Brain microvascular endothelial cell (primary cell): ENCODE data around the gene DGKB.

Experiments
- DNase-seq: peaks from one replicate; pipeline ENCODE4 v3.0.0-alpha.2; 2020
- H3K27ac ChIP-seq: fragments of 250-450 bp; sonication (Bioruptor Pico); 2 replicates; pipeline ENCODE4 v1.5.1; 2020; ENCODE audit warnings: mild to moderate bottlenecking, moderate library complexity
- H3K27me3 ChIP-seq: fragments of 250-450 bp; sonication (Bioruptor Pico); replicated peaks from 2 replicates; pipeline ENCODE4 v1.5.1; 2020; ENCODE audit warnings: mild to moderate bottlenecking
- H3K36me3 ChIP-seq: fragments of 250-450 bp; sonication (Bioruptor Pico); replicated peaks from 2 replicates; pipeline ENCODE4 v1.5.1; 2020; ENCODE audit warnings: mild to moderate bottlenecking
- H3K4me3 ChIP-seq: 2 replicates; pipeline ENCODE4 v1.5.1; 2011; ENCODE audit warnings: low read depth, mild to moderate bottlenecking, control low read depth, low read length, moderate library complexity
- in situ Hi-C: cut with HindIII; loops from 2 replicates; pipeline ENCODE4 v1.10.0; 2017; ENCODE audit warnings: low sequenced_read_pairs, low pct_ligation_motif_present
- TF ChIP-seq, protein P1 (sequence below): IDR thresholded peaks from 2 replicates; pipeline ENCODE4 v1.5.1; 2011; ENCODE audit warnings: low read depth, mild to moderate bottlenecking, moderate library complexity, low read length, control low read depth, inconsistent platforms; ENCODE audit errors: missing control alignments

The DGKB gene

DNA sequence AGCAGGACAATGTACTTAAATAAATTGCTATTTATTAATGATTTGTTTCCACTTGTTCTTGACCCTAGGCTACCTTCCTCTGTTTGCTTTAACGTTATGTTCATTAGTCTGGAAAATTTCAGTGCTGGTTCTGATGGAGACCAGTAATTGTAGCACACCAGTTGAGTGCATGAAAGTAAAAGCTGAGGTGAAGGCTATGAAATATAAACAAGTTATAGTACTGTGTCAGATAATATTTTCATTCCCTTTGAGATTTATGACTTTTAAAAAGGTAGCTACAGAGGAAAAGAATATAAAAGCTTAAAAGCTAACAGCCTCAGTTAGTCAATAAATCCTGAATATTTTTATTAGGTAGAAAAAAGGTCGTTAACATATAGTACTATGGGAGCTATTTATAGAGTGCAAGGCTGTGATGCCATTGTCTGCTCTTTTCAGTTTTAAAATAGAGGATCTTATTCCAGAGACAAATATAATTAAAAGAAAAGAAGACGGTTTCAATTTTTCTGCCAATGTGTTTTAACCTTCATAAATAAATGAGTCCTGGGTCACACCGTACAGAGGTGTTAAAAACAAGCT is 561.3 kb downstream of the DGKB start:
- DNase-seq: no peak
- in situ Hi-C loops: no loop called here
- Histone ChIP-seq H3K27ac (no peak overlapping the region), H3K27me3 (no peaks in the 10 kb centered on the region), H3K36me3 (no peaks in the 10 kb centered on the region), H3K4me3 (no peak overlapping the region)
- TF ChIP-seq, protein P1, sequence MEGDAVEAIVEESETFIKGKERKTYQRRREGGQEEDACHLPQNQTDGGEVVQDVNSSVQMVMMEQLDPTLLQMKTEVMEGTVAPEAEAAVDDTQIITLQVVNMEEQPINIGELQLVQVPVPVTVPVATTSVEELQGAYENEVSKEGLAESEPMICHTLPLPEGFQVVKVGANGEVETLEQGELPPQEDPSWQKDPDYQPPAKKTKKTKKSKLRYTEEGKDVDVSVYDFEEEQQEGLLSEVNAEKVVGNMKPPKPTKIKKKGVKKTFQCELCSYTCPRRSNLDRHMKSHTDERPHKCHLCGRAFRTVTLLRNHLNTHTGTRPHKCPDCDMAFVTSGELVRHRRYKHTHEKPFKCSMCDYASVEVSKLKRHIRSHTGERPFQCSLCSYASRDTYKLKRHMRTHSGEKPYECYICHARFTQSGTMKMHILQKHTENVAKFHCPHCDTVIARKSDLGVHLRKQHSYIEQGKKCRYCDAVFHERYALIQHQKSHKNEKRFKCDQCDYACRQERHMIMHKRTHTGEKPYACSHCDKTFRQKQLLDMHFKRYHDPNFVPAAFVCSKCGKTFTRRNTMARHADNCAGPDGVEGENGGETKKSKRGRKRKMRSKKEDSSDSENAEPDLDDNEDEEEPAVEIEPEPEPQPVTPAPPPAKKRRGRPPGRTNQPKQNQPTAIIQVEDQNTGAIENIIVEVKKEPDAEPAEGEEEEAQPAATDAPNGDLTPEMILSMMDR: no peak

DNA sequence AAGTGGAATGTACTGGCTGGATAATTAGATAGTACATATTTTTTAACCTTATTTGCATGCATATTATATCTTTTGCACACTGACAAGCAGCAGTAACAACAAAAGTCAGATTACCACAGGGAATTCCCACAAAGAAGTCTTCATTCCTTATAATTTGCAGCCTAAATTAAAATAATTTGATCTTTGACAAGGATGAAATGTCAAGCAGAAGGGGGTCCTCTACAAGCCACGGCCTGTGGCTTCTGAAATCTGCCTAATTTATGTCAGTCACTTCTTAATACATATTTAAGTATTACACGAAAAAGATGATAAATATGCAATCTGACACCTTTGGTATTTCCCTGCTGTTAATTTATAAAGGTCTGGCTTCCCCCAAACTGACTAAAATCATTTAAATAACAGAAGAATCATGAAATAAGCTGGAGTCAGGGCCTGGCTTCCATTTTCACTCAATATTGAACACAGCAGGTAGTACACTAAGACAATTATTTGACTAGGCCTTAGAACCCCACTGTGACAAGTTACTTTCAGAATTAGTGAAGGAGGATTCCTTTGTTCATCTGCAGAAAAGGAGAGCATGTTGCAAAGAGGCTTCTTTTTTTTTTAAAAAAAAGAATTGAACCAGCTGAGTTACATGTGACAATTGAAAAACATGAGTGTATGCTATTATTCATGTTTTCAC is 562.0 kb downstream of the DGKB start:
- in situ Hi-C loops: no loop called here
- H3K27me3 ChIP-seq: no peaks in the 10 kb centered on the region
- no peaks in the 10 kb centered on the region for H3K36me3 ChIP-seq
- no peak overlapping the region for H3K27ac ChIP-seq
- no peak for DNase-seq
- H3K4me3 ChIP-seq: no peak overlapping the region
- TF ChIP-seq, protein P1: no peak

DNA sequence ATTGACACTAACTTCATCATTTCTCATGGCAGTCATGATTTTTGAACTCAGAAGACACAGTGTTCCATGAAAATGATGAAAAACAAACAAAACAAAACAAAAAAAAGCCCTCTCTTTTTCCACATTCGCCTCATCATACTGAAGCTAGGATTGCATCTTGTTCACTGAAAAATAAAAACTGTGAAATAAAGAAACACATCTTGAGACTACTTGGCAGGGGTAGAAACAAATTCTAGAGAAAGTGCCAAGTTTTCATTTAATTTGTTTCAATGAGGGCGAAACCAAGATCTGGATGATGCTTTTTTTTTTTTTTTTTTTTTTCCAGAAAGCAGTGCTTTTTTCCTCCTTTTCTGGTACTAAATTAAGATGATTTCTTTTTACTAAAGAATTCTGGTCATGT is 562.7 kb downstream of the DGKB start:
- DNase-seq: no peak

DNA sequence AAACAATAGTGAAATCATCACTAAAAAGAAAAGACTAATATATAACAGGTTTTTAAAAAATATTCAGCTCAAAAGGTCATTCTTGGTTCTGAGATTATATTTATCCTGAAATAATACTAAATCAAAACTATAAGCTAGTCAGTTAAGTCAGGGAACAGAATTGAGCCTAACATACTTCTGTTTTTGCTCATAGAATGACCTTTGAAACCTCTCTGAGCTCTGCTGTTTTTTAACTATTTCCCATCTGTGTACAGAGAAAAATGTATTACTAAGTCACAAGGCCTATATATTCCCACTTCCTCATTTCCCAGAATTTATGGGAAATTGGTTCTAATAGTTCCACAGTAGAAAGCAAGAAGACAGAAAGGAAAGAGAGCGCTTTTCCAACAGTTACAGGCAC is 566.3 kb downstream of the DGKB start:
- no peaks in the 10 kb centered on the region for H3K27me3 ChIP-seq
- TF ChIP-seq, protein P1: no peak
- H3K27ac ChIP-seq: no peak overlapping the region
- in situ Hi-C loops: no loop called here
- no peak overlapping the region for H3K4me3 ChIP-seq
- DNase-seq: no peak
- H3K36me3 ChIP-seq: no peaks in the 10 kb centered on the region

More for the DNA sequence above, 562.7 kb downstream of the DGKB start:
- TF ChIP-seq, protein P1: no peak
- Histone ChIP-seq H3K27ac (no peak overlapping the region), H3K4me3 (no peak overlapping the region), H3K27me3 (no peaks in the 10 kb centered on the region), H3K36me3 (no peaks in the 10 kb centered on the region)
- in situ Hi-C loops: no loop called here

DNA sequence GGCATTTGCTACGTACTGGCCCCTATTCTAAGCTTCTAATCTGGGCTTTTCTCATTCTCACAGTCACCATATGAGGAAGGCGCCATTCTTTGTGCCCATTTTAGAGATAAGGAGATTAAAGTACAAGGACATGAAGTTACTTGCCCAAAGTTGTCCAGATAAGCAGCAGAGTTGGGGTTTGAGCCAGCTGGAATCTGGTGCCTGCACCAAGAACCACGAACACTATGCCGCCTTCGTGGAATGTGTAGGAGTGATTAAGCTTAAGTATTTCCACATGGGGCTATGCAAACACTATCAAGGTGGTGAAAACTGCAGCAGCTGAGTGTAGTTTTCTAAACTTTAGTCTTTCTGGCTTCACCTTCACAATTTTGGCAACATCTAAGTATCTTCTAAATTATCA is 570.4 kb downstream of the DGKB start:
- H3K27me3 ChIP-seq: no peaks in the 10 kb centered on the region
- no peaks in the 10 kb centered on the region for H3K36me3 ChIP-seq
- H3K27ac ChIP-seq: no peak overlapping the region
- in situ Hi-C loops: no loop called here
- peak; percentile 12 for DNase-seq
- TF ChIP-seq, protein P1: no peak
- no peak overlapping the region for H3K4me3 ChIP-seq

DNA sequence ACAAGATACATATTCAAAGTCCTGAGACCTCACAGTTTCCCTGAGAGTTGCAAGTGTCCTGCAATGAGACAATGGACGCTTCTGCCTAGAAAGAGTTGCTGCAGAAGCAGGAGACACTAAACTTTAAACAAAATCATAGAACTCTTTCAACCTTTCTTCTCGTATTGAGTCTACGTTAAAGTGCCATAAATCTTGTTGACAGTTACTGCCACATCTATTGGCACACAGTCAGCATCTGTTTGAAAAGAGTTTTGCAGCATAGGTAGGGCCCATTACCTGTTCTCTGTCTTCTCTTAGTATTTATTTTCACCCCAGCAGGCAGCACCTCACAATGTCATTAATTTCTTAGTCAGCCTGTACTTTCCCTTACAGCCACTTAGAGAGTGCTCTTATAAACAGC is 577.8 kb downstream of the DGKB start:
- H3K27ac ChIP-seq: no peak overlapping the region
- no peaks in the 10 kb centered on the region for H3K27me3 ChIP-seq
- TF ChIP-seq, protein P1: no peak
- H3K36me3 ChIP-seq: no peaks in the 10 kb centered on the region
- H3K4me3 ChIP-seq: no peak overlapping the region
- no peak for DNase-seq
- in situ Hi-C loops: no loop called here
